HG03196 (cell line): Measurements from ENCODE around the gene RERE.
"Not testable (repeated sequence)": the region's sequence is repeated elsewhere in the genome, so short reads cannot be mapped to it uniquely, and the experiment has no call there.

Source experiments
- ATAC-seq: cut with Tn5 transposase; IDR thresholded peaks from one replicate; pipeline ENCODE4 v1.9.1; 2021; ENCODE audit not compliant: unreplicated experiment

RERE gene

DNA sequence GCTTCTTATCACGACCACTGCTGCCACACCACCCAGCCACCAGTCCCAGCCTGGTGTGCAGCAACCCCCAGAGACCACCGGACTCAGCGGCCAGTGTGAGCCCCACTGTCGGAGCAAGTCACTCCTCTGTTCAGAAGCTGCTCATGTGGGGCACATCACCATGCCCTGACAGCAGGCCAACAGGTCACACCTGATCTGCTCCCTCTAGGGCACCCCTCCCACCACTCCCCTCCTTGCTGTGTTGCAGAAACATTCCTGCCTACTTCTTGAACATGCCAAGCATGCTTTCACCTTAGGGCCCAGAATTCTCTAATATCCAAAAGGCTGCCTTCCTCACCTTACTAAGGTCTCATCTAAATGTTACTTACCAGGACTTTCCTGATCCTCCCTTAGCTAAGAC, 353.1 kb downstream of the RERE start:
- ATAC-seq: no peak

DNA sequence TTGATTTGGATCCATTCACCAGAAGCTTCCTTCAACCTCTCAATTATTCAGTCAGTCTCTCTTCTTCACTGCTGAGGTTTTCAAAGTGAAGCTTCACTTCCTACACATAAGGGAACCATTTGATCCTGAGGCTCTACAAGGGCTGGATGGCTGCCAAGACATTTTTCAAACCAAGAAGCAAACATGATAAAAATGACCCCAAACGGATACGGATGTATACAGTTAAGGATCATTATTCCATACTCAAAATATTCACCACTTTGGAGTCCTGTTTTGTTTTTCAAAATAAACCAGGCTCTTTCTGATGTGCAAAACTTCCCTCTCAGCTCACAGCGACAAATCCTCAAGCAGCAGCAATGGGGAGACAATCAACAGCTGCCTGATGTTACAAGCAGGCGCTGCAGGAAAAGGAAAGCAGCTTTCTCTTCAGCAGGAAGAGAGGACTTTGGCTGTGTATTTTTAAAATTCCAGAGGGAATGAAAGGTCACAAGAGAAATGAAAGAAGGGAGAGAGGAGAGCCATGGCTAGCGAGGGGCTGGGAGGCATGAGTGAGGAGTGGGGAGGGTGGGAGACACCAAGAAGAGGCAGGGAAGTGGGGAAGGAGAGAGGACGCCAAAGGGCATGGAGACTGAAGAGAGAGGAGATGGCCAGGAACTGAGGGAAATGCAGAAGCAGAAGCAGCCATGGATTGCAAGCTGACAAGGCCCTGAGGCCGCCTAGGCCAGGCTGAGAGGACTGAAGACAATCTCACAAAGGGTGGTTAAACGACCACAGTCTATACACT, 354.1 kb downstream of the RERE start:
- no peak for ATAC-seq

DNA sequence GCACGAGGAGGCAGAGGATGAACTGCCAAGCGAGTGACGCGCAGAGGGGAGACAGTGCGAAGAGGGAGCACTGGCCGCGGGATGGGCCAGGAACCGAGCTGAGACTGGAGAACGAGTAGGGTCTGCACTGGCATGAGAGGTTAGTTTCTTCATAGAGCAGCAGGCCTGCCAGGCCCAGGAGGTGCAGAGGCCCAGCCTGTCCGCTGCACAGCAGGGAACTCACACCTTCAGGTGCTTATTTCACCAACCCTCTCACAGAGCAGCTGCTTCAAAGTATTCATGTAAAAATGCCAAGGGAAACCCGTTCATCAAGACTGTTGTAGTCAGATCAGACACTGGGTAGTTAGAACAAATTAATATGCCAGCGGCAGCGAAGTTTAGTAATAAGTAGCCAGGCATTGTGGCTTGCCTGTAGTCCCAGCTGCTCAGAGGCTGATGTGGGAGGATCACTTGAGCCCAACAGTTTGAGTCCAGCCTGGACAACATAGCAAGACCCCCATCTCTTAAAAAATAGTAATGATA, 355.0 kb downstream of the RERE start:
- ATAC-seq: no peak

DNA sequence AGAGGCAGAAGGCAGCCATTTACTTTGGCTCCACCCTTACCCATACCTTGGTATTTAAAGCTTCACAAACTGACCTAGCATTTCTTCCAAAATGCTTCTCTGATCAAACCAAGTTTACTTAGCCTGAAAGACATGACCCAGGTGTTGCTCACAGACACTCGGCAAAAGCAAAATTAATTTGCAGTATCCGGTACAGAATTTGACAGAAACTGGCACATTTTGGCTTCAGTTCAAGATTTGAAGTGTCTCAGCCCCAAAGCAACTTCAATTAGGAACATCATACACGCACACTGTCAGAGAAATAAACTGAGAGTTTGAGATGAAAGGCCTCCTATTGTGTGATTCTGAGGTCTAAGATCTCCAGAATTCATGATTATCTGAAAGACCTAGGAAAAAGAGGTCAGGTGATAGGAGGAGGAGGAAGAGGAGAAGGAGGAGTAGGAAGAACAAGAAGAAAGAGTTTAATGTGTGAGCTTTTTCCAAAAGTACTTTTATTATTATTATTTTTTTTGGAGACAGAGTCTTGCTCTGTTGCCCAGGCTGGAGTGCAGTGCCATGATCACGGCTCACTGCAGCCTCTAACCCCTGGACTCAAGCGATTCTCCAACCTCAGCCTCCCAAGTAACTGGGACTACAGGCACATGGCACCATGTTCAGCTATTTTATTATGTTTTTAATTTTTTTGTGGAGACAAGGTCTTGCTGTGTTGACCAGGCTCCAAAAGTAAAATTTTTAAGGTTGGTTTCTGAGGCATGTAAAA, 355.9 kb downstream of the RERE start:
- no peak for ATAC-seq

DNA sequence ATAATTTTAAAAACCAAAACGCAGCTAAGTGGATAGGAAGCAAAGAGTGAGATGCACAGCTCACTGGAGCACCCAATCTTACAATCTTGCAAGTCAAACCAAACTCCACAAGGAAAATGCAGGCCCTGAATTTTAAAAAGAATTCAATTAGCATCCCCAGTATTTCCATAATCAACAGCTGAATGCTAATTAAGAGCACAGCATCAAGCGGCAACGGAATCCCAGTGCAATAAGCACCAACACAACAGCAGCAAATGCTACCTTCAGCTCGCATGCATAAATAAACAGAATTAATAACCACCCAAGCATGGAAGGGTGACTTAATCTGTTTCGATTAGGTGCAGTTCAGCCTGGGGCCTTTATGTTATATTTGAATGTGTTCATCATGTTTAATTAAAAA, 356.7 kb downstream of the RERE start:
- no peak for ATAC-seq

DNA sequence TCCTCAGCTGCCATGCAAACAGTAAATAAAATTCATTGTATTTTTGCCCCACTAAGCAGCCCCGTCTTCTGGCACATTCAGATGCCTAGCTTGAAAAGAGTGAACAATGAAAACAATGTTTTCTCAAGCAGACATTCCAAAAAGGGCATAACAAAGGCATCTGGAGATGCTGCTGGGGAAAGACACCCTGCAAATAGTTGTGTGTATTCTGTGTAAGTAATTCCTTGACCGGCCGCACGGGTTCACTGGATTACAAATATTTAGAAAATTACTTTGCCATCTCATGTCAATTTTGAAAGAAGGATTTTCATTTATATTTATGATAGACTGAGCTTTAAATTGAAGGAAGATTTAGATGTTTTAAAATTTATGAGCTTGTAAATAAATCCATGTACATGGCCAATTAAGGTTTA, 357.3 kb downstream of the RERE start:
- ATAC-seq: no peak

DNA sequence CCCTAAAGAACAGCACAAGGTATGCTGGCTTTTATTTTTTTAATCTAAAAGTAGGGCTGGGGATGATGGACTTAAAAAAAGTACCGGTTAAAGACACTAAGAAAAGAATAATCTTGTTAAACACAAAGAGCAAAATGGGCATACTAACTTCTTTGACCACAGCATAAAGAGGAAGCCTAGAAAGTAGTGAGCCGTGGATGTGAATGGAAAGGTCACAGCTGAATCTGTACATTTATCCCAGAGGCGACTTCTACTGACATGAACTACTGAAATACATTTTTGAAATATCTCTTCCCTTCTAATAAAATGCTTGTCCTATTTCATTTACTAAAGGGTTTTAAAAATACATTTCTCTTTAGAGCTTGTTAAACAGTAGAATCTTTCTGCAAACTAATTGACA, 358.8 kb downstream of the RERE start:
- no peak for ATAC-seq

DNA sequence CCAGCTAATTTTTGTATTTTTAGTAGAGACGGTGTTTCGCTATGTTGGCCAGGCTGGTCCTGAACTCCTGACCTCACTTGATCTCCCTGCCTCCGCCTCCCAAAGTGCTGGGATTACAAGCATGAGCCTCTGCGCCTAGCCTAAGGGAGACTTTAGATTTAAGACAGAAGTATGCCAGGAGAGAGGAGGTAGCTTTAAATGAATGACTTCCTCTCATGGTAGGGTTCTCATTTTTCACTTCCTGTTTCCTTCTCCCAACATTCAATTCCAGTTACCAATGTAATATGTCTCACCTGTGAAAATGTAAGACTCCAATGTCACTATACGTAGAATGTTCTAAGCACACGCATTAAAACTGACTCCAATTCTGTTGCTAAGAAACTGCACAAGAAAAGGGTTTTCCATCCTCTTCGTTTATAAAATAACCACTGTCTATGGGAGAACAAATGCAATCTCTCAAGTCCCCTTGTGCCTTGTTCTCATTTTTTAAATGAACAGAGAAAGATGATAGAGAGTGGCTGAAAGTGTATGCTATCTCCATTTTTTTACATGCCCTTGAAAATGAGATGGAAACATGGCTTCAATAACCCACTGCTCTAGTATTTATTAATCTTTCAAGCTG, 359.6 kb downstream of the RERE start:
- ATAC-seq: no peak

DNA sequence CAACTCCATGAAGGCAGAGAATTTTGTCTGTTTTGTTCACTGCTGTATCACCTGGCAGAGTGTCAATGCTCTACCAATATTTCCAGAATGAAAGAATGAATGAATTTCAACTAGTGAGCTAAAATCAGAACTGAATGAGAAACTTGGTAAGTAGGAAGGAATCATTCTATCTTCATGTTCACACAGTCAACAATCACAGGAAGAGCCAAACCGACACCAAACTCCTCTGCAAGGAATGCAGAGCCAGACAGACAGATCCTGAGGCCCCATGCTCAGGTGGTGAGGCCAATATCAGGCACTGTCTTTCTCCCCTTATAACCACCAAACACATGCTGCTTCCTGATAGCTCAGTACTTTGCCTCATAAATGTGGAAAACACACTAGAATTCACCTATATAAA, 360.4 kb downstream of the RERE start:
- no peak for ATAC-seq

DNA sequence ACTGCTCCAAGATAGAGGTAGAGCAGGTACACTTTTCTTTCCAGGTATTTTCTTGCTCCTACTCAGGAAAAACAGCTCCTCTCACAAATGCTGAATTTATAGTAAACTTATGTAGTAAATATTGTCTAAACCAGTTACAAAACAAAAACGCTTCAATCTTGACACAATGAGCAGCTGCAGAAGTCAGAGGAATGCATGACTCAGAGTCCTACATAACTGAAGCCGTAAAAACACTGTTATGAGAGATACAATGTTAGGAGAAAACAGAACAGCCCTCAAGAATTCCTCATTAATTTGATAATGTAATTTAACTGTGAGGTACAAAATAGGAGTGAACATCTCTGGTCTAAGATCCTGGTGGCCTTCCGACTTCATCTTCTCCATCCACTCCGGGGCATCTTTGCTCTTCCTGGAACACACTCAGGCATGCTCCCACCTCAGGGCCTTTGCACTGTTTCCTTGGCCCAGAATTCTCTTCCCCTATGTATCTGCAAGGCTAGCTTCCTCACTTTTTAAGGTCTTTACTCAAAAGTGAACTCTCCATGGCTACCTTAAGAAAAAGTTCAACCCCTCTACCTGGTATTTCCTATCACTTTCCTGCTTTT, 361.0 kb downstream of the RERE start:
- no peak for ATAC-seq

DNA sequence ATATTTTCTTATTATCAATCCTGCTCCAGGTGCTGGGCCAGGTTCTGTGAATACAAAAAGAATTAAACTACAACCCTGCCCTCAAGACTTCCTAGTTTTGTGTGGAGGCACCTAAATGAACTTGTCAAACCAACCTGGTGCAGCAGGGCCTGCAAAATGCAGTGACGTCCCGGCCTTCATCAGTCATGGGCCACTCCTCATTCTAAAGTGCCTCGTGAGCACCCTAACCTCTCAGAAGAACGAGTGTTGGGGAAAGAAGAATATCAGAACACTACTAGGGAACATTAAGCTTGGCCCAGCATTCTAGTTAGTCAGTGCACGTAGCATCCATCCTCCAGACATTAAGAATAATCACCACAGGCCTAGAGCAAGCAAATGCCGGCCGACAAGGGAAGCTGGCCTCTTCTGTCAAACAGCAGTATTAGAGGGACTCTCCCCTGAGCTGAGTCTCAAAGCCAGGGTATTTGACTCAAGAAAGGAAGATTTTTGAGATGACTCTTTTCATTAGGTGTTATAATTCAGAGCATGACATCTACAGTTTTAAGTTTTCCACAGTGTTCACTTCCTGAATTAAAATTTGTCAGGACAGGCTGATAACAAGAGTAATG, 361.6 kb downstream of the RERE start:
- ATAC-seq: no peak

DNA sequence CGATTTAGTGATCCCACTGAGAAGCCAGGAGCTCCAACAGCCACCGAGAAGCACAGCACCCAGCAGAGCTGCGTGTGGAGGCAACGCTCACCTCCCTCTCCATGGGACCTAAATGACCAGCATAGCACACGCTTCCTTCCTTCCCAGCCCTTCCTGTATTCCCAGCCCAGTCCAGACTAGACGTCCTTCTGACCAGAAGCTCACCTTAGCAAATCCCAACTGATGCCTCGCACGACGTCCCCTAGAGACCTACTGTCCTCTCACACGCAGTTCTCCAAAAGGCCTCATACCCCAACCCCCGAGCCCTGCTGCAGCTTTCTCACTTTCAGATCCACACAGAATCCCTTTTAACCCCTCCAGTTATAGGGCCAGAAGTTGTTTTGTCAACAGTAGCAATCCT, 367.1 kb downstream of the RERE start:
- ATAC-seq: no peak

DNA sequence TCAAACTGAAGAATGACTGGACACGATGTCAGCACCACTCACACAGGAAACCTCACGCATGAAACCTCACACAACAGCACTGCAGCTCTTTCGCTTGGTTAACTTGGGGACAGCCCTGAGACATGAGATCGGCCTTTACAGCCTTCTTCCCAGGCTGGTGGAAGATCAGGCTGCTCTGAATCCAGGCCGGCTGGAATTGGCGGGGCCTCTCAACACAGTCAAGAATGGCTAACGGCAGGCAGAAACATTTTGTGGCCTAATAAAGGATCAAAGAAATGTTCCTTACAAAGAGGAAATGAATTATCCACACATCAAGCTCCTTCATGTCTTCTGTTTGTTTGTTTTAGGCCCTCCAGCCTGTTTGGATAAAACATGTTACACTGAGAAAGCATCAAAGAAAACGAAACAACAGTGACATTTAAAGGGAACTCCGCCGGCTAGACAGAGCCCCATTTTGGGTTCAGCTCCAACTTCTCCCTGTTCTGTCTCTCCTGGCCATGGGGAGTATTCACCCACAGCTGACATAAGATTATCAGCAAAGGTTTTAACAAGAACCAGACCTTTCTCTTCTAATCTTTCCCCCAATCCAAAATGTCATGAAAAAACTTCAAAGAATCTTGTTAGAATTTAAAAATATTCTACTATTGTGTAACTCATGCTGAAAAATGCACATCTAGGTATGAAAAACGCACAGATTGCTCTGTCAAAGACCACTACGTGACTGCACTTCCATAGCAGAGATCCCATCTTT, 368.4 kb downstream of the RERE start:
- ATAC-seq: no peak

DNA sequence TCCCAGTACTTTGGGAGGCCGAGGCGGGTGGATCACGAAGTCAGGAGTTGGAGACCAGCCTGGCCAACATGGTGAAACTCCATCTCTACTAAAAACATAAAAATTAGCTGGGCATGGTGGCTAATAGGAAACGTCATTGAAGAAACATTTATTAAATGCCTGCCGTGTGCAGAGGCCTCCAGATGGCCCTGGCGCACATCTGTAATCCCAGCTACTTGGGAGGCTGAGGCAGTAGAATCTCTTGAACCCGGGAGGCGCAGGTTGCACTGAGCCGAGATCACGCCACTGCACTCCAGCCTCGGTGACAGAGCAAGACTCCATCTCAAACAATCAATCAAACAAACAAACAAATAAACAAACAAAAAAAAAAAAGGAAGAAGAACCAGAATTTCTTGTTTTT, 368.9 kb downstream of the RERE start:
- not testable (repeated sequence) for ATAC-seq

DNA sequence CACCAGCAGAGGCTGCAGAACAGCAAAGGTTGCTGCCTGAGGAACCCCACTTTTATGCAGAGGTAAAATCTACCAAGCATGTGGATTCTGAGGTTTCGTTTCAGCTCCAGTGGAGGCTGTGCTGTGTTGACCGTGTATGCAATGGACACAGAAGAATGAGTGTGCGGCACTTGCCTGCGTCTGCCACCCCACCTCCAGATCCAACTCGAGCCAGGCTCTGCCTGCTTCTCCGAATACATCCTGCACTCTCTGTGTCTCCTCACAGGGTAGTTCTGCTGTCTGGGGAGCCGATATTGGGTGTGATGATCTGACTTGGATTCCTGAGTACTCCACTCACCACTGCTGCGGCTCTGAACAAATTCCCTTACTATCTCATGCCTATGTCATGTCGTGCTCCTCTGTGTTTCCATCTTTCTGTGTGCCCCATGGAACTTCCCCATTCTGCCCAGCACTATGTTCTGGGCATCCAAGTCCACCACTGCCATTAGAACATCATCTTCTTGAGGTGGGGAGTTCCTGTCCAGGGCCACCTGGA, 369.8 kb downstream of the RERE start:
- ATAC-seq: no peak

DNA sequence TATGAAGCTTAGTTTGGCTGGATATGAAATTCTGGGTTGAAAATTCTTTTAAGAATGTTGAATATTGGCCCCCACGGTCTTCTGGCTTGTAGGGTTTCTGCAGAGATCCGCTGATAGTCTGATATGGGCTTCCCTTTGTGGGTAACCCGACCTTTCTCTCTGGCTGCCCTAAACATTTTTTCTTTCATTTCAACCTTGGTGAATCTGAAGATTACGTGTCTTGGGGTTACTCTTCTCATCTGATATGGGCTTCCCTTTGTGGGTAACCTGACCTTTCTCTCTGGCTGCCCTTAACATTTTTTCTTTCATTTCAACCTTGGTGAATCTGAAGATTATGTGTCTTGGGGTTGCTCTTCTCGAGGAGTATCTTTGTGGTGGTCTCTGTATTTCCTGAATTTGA, 371.3 kb downstream of the RERE start:
- ATAC-seq: not testable (repeated sequence)

DNA sequence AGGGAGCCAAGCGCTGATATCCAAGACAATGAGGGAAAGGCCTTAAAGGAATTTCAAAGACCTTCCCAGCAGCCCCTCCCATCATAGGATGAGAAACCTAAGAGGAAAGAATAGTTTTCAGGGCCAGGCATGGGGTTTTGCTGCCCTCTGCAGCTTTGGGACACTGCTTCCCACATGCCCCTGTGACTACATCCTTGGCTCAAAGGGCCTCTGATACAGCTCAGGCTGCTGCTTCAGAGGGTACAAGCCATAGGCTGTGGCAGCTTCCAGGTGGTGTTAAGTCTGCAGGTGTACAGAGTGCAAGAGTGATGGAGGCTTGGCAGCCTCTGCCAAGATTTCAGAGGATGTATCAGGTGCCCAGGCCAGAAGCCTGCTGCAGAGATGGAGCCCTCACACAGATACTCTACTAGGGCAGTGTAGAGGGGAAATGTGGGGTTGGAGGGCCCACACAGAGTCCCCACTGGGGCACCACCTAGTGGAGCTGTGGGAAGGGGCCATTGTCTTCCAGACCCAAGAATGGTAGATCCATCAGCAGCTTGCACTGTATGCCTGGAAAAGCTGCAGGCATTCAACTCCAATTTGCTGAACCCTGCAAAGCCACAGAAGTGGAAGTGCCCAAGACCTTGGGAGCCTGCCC, 373.8 kb downstream of the RERE start:
- no peak for ATAC-seq

DNA sequence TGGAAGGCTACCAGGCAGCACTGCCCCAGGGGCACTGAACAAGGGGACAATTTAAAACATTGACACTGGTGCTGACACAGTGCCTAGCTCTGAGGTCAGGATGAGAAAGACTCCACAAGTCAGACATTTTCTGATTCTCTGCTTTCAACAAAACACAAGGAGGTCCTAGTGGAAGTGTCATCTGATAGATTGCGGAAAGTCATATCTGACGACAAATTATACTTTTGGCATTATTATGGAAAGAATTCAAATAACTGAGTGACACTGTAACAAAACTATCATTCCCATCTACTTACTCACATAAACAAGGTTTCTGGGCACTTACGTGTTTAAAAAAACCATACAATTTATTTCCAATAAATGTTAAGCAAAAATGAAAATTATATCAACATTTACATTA, 376.0 kb downstream of the RERE start:
- ATAC-seq: no peak

DNA sequence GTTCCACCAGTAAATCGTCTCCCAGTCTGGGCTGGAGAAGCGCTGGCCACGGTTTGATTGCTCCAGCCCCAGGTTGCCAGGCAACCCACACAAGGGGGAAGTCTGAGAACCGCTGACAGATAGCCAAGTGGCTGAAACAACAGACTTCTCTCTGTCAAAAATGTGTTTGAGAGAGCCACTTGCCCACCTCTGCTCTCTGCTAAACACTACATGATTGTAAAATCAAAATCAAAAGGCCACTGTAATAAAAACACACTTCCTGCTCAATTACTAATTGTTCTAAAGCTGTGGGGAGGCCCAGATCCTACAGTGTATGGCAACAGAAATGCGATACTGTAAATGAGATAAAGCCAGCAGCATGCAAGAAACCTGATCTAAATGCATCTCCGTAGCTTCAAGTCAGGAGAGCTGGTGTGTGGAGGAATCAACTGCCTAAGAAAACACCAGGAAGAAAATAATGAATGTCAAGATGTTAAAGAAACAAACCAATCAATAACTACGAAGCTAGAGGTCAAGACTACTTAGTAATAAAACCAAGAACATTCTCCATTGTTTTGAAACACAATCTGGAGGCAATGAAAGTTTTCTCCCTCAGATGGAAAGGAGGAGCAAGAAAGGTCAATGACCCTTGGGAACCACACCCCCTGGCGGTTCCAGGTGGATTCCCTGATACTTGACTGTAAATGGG, 378.3 kb downstream of the RERE start:
- ATAC-seq: no peak
